HS-27A (cell line): ENCODE measurements around the gene WNT5B.

Source experiments
- DNase-seq: peaks from one replicate; pipeline ENCODE4 v3.0.0-alpha.2; 2012; ENCODE audit warnings: low read depth, missing footprints

Gene WNT5B

GRCh38 chr12:1651946-1652345, 22.9 kb downstream of the WNT5B start:
- DNase-seq, result no peak

- no peak for DNase-seq
Observed at GRCh38 chr12:1655225-1655788, 26.3 kb downstream of the WNT5B start.

GRCh38 chr12:1656902-1657301, 27.9 kb downstream of the WNT5B start:
- DNase-seq, result no peak

GRCh38 chr12:1657688-1658087, 28.7 kb downstream of the WNT5B start:
- DNase-seq, result no peak

GRCh38 chr12:1660304-1661187, 31.5 kb downstream of the WNT5B start:
- DNase-seq, result no peak

GRCh38 chr12:1661553-1662335, 32.7 kb downstream of the WNT5B start:
- peak; percentile 93 for DNase-seq

GRCh38 chr12:1662761-1663439, 33.9 kb downstream of the WNT5B start:
- DNase-seq, result no peak

- DNase-seq, result no peak
Observed at GRCh38 chr12:1663440-1664132, 34.6 kb downstream of the WNT5B start.

GRCh38 chr12:1665366-1665765, 36.3 kb downstream of the WNT5B start:
- DNase-seq, result no peak

- DNase-seq, result no peak
Observed at GRCh38 chr12:1666215-1666614, 37.2 kb downstream of the WNT5B start.

GRCh38 chr12:1666685-1667162, 37.7 kb downstream of the WNT5B start:
- DNase-seq, result no peak

- DNase-seq, result no peak
Observed at GRCh38 chr12:1668833-1669543, 40.0 kb downstream of the WNT5B start.

GRCh38 chr12:1670358-1671268, 41.6 kb downstream of the WNT5B start:
- DNase-seq, result no peak

- no peak for DNase-seq
Observed at GRCh38 chr12:1676043-1676442, 47.0 kb downstream of the WNT5B start.

- DNase-seq, result no peak
Observed at GRCh38 chr12:1680804-1681492, 51.9 kb downstream of the WNT5B start.

- no peak for DNase-seq
Observed at GRCh38 chr12:1681493-1681807, 52.4 kb downstream of the WNT5B start.

- no peak for DNase-seq
Observed at GRCh38 chr12:1688086-1688710, 59.2 kb downstream of the WNT5B start.

- DNase-seq, result peak; percentile 99
Observed at GRCh38 chr12:1690578-1691122, 61.6 kb downstream of the WNT5B start, which contains the start of gene ADIPOR2. Gene ADIPOR2, plus strand, starts transcription at chr12:1691070. Its CDS starts 63,274 bp downstream, at chr12:1754344.
